Activated T-helper 2 cell treated with anti-CD3 and anti-CD28 coated beads, Interferon-gamma antibody, Interleukin-2, Interleukin-4, amounts not matched to agents 10 μg/mL and 5 μg/mL and 100 μg/mL, durations not matched to agents 14 hours and 24 hours and 36 hours (primary cell): ENCODE results near the gene SIX3. TPM values are rescaled to one million over a fixed set of nuclear protein-coding genes. Genes with fewer than 3 reads are reported as not detected.

Experiments
- DNase-seq: peaks from one replicate; pipeline ENCODE4 v3.0.0; 2021; ENCODE audit warnings: low spot score
- H3K27ac Mint-ChIP-seq: one replicate; pipeline ENCODE4 v1.8.0; 2021; ENCODE audit warnings: mixed read lengths
- H3K27me3 Mint-ChIP-seq: one replicate; pipeline ENCODE4 v1.8.0; 2021; ENCODE audit warnings: low read depth, mixed read lengths
- H3K36me3 Mint-ChIP-seq: one replicate; pipeline ENCODE4 v1.8.0; 2021; ENCODE audit warnings: low read depth, mixed read lengths
- H3K4me1 Mint-ChIP-seq: one replicate; pipeline ENCODE4 v1.8.0; 2021; ENCODE audit warnings: low read depth, mixed read lengths
- H3K4me3 Mint-ChIP-seq: one replicate; pipeline ENCODE4 v1.8.0; 2021; ENCODE audit warnings: low read depth, mild to moderate bottlenecking, moderate library complexity, mixed read lengths
- H3K9me3 Mint-ChIP-seq: one replicate; pipeline ENCODE4 v1.8.0; 2021; ENCODE audit warnings: mixed read lengths
- intact Hi-C: fragments of 100-400 bp; cut with micrococcal nuclease; formaldehyde crosslinking; loops from one replicate; pipeline ENCODE4 v1.15.1; 2023
- total RNA-seq: library from RNA; stranded (reverse); gene quantifications from 2 replicates; pipeline ENCODE4 v1.2.3, GENCODE V29; 2022

Gene SIX3
- total RNA-seq = 0.25 and 0.34 TPM in 2 replicates

- DNase-seq = peak; percentile 60
- Mint-ChIP-seq H3K27ac (peak within 1 kb of the TSS; percentile 26), H3K9me3 (no peaks in the 10 kb centered on the region), H3K36me3 (peaks cover 6% of the 10 kb centered on the region), H3K4me1 (peaks cover 22% of the 10 kb centered on the region), H3K4me3 (peak within 1 kb of the TSS; percentile 73), H3K27me3 (peaks cover 80% of the 10 kb centered on the region)
- intact Hi-C loops = loop anchor here (2.0 to 5.0 kb wide), 2 partner anchors 67 to 226 kb away; partner anchors contain the start of gene SIX2
Observed at GRCh38 chr2:44941551-44942234, at the start of gene SIX3. TSS of gene SIX3 (plus strand) at chr2:44941702. CDS start at chr2:44942105, 403 bp downstream.

GRCh38 chr2:44894058-44894457, 47.4 kb upstream of the SIX3 start:
- peak overlapping the region; percentile 50 for H3K27ac Mint-ChIP-seq
- no peaks in the 10 kb centered on the region for H3K36me3 Mint-ChIP-seq
- intact Hi-C loops = loop anchor here (10.0 kb wide), 1 partner anchor 59 kb away; no protein-coding TSS in a partner anchor
- H3K9me3 Mint-ChIP-seq = peaks cover 42% of the 10 kb centered on the region
- no peak overlapping the region for H3K4me3 Mint-ChIP-seq
- H3K4me1 Mint-ChIP-seq = peaks cover 12% of the 10 kb centered on the region
- no peak for DNase-seq
- H3K27me3 Mint-ChIP-seq = no peaks in the 10 kb centered on the region

GRCh38 chr2:44895061-44895460, 46.4 kb upstream of the SIX3 start:
- Mint-ChIP-seq H3K4me1 (peaks cover 12% of the 10 kb centered on the region), H3K9me3 (peaks cover 42% of the 10 kb centered on the region), H3K4me3 (no peak overlapping the region), H3K36me3 (no peaks in the 10 kb centered on the region), H3K27ac (no peak overlapping the region), H3K27me3 (no peaks in the 10 kb centered on the region)
- intact Hi-C loops = loop anchor here (10.0 kb wide), 1 partner anchor 60 kb away; no protein-coding TSS in a partner anchor
- DNase-seq = no peak

- H3K27me3 Mint-ChIP-seq = no peaks in the 10 kb centered on the region
- peaks cover 24% of the 10 kb centered on the region for H3K9me3 Mint-ChIP-seq
- H3K4me1 Mint-ChIP-seq = peaks cover 12% of the 10 kb centered on the region
- no peak for DNase-seq
- H3K4me3 Mint-ChIP-seq = no peak overlapping the region
- no peak overlapping the region for H3K27ac Mint-ChIP-seq
- no peaks in the 10 kb centered on the region for H3K36me3 Mint-ChIP-seq
- intact Hi-C loops = loop anchor here (10.0 kb wide), 1 partner anchor 63 kb away; no protein-coding TSS in a partner anchor
Observed at GRCh38 chr2:44897406-44897805, 44.1 kb upstream of the SIX3 start.

- DNase-seq = no peak
- Mint-ChIP-seq H3K27ac (no peak overlapping the region), H3K27me3 (peaks cover 9% of the 10 kb centered on the region), H3K4me1 (no peaks in the 10 kb centered on the region), H3K4me3 (no peak overlapping the region), H3K36me3 (no peaks in the 10 kb centered on the region), H3K9me3 (no peaks in the 10 kb centered on the region)
- intact Hi-C loops = no loop called here
Observed at GRCh38 chr2:44902217-44903137, 39.0 kb upstream of the SIX3 start.

GRCh38 chr2:44904578-44904977, 36.9 kb upstream of the SIX3 start:
- H3K36me3 Mint-ChIP-seq = no peaks in the 10 kb centered on the region
- H3K4me3 Mint-ChIP-seq = no peak overlapping the region
- intact Hi-C loops = no loop called here
- no peaks in the 10 kb centered on the region for H3K4me1 Mint-ChIP-seq
- H3K27ac Mint-ChIP-seq = no peak overlapping the region
- peaks cover 9% of the 10 kb centered on the region for H3K27me3 Mint-ChIP-seq
- H3K9me3 Mint-ChIP-seq = peaks cover under 1% of the 10 kb centered on the region
- DNase-seq = no peak

GRCh38 chr2:44906972-44907371, 34.5 kb upstream of the SIX3 start:
- no peak for DNase-seq
- Mint-ChIP-seq H3K27ac (no peak overlapping the region), H3K9me3 (peaks cover 12% of the 10 kb centered on the region), H3K27me3 (peaks cover 11% of the 10 kb centered on the region), H3K36me3 (peaks cover 2% of the 10 kb centered on the region), H3K4me3 (no peak overlapping the region), H3K4me1 (no peaks in the 10 kb centered on the region)
- intact Hi-C loops = no loop called here

- H3K36me3 Mint-ChIP-seq = peaks cover 2% of the 10 kb centered on the region
- H3K27me3 Mint-ChIP-seq = peaks cover 11% of the 10 kb centered on the region
- peaks cover 12% of the 10 kb centered on the region for H3K9me3 Mint-ChIP-seq
- intact Hi-C loops = no loop called here
- H3K4me3 Mint-ChIP-seq = no peak overlapping the region
- H3K4me1 Mint-ChIP-seq = no peaks in the 10 kb centered on the region
- DNase-seq = no peak
- H3K27ac Mint-ChIP-seq = no peak overlapping the region
Observed at GRCh38 chr2:44909831-44910230, 31.7 kb upstream of the SIX3 start.

GRCh38 chr2:44912660-44913059, 28.8 kb upstream of the SIX3 start:
- H3K36me3 Mint-ChIP-seq = peaks cover 2% of the 10 kb centered on the region
- no peak for DNase-seq
- H3K9me3 Mint-ChIP-seq = peaks cover 12% of the 10 kb centered on the region
- intact Hi-C loops = no loop called here
- no peak overlapping the region for H3K4me3 Mint-ChIP-seq
- no peaks in the 10 kb centered on the region for H3K4me1 Mint-ChIP-seq
- H3K27ac Mint-ChIP-seq = no peak overlapping the region
- H3K27me3 Mint-ChIP-seq = peaks cover 5% of the 10 kb centered on the region

GRCh38 chr2:44916291-44916690, 25.2 kb upstream of the SIX3 start:
- H3K27me3 Mint-ChIP-seq = peaks cover 18% of the 10 kb centered on the region
- intact Hi-C loops = no loop called here
- no peak overlapping the region for H3K27ac Mint-ChIP-seq
- peaks cover 4% of the 10 kb centered on the region for H3K4me1 Mint-ChIP-seq
- H3K4me3 Mint-ChIP-seq = no peak overlapping the region
- no peaks in the 10 kb centered on the region for H3K9me3 Mint-ChIP-seq
- DNase-seq = no peak
- H3K36me3 Mint-ChIP-seq = no peaks in the 10 kb centered on the region

- H3K36me3 Mint-ChIP-seq = no peaks in the 10 kb centered on the region
- peaks cover 4% of the 10 kb centered on the region for H3K4me1 Mint-ChIP-seq
- H3K27me3 Mint-ChIP-seq = peaks cover 27% of the 10 kb centered on the region
- no peaks in the 10 kb centered on the region for H3K9me3 Mint-ChIP-seq
- no peak overlapping the region for H3K27ac Mint-ChIP-seq
- intact Hi-C loops = no loop called here
- H3K4me3 Mint-ChIP-seq = no peak overlapping the region
- DNase-seq = no peak
Observed at GRCh38 chr2:44918095-44918775, 23.3 kb upstream of the SIX3 start.

- Mint-ChIP-seq H3K27me3 (peaks cover 52% of the 10 kb centered on the region), H3K27ac (no peak overlapping the region)
Observed at GRCh38 chr2:44920751-44921150, 20.8 kb upstream of the SIX3 start.

More at GRCh38 chr2:44920751-44921150, 20.8 kb upstream of the SIX3 start:
- intact Hi-C loops = no loop called here
- no peaks in the 10 kb centered on the region for H3K36me3 Mint-ChIP-seq
- H3K9me3 Mint-ChIP-seq = no peaks in the 10 kb centered on the region
- H3K4me1 Mint-ChIP-seq = peaks cover 4% of the 10 kb centered on the region
- no peak for DNase-seq
- no peak overlapping the region for H3K4me3 Mint-ChIP-seq
